Urothelium cell line (cell line): ENCODE measurements around the gene GPR171.
"Not testable (repeated sequence)": the region's sequence is repeated elsewhere in the genome, so short reads cannot be mapped to it uniquely, and the experiment has no call there.

Experiments
- DNase-seq: peaks from one replicate; pipeline ENCODE4 v3.0.0; 2011; ENCODE audit warnings: low spot score, mixed read lengths
- FAIRE-seq: peaks from 2 replicates; lab custom pipeline; 2011; peaks lifted over from hg19 to GRCh38; lab: Jason Lieb, UNC

The GPR171 gene

DNA sequence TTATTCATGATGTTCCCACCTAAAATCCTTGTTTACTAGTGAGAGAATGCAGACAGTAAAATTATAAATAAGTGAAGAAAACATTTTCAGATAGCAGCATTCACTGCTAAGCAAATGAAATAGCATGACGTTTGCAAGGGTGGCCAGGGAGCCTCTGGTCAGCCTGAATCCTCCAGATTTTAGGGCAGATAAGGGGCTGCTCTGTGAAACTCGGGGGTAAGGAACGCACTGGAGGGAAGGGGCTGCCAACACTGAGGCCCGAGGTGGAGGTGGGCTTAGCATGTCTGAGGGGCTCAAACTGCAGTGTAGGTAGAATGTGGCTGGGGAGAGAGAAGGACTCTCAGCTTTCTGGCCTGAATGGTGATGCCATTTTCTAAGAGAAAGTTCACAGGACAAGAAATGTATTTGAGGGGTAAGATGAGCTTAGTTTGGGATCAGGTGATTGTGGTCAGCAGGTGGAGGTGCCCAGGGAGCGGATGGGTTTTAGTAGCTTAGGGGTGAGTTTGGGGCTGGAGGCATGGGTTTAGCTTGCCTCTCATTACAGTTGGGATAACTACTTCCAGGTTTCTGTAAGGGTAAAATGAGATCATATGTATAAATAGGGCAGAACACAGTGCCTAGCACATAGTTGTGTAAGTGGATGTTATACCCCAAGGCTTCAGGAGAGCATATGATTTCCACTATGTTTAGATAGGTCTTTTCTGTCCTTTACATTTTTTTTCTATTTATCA, 20.5 kb downstream of the GPR171 start:
- DNase-seq (no peak), FAIRE-seq (no peak)

DNA sequence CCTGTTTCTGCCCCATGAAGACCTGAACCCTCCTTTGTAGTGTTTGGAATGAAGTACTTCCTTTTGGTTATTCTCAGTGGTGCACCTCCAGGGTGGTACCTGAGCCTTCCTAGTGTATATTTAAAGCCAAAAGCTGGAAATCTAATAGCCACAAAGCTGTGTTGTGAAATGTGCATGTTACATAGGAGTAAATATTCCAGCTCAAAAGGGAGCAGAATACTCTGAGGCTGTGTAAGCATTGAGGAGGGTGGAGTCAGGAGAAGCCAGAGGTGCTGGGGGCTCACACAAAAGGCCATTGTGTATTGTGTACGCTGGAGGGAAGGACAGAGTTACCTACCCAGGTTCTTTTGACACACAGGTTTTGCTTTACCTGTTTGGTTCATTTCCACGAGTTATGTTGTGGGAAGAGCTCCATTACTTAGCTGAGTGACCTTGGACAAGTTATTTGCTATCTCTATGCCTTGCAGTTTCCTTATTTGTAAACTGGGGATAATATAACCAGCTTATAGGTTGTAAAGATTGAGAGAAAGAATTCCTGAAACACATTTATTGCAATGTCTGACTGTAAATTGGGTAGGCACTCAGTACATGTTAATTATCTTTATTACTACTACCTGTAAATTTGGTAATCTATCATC, 24.7 kb downstream of the GPR171 start:
- DNase-seq: no peak

DNA sequence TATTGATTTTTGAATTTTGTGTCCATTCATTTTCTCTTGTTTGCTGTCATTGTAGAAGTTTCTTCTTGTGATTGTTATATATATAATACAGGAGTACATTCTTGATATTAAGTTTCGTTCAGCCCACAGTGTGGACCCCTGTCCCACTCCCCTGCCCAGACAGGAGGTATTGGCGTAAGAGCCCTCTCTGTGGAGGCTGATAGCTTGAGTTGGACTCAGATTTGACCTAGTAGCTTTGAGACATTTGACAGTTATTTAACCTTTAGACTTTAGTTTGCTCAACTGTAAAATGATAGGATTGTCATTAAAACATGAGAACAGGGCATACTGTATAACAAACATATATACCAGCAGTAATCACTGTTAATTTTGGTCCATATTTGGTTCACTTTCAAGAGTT, 27.1 kb downstream of the GPR171 start:
- no peak for DNase-seq
- no peak for FAIRE-seq

More for the DNA sequence above, 24.7 kb downstream of the GPR171 start:
- FAIRE-seq: no peak

DNA sequence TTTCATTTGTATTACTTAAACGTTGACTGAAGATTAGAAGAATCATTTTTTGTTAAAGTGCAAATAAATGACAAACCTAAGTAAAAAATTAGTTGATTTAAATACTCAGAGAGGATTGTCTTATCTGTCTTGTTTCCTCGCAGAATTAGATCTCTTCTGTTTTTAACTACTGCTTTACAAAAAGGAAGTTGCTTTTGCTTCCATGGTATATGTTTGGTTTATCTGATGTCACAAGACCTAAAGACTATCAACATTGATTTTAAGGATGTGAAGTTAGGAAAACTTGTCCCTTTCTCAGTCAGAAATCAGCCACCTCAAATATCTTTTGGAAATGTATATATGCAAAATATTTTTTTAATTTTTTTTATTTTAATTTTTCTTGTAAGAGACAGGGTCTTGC, 28.7 kb downstream of the GPR171 start:
- DNase-seq (no peak), FAIRE-seq (no peak)

DNA sequence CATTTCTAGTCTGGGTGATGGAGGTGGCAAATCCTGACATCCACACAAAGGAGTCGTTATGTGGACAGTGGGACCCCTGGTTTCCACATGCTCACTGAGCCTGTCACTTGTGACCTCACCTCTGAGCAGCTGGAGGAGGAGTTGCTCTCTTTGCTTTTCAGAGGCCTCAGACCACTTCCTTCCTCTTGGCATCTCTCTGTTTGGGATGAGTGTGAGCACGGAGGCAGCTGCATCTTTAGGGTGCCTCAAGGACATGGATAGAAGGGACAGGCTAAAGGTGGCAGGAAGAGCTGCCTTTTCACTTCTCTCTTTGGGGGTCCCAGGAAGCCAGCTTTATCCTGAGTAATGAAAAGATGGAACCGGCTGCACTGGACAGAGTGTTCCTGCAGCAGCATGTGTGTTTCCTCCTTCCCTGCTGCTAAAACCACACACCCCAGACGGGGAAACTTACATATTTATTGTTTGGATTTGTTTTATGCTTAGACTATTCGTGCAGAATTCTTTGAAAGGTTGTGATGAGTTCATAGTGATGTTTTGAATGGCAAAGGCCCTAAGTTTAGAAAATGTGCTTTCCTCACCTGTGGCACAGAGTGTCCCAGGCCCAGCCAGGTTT, 31.8 kb downstream of the GPR171 start:
- DNase-seq: no peak

DNA sequence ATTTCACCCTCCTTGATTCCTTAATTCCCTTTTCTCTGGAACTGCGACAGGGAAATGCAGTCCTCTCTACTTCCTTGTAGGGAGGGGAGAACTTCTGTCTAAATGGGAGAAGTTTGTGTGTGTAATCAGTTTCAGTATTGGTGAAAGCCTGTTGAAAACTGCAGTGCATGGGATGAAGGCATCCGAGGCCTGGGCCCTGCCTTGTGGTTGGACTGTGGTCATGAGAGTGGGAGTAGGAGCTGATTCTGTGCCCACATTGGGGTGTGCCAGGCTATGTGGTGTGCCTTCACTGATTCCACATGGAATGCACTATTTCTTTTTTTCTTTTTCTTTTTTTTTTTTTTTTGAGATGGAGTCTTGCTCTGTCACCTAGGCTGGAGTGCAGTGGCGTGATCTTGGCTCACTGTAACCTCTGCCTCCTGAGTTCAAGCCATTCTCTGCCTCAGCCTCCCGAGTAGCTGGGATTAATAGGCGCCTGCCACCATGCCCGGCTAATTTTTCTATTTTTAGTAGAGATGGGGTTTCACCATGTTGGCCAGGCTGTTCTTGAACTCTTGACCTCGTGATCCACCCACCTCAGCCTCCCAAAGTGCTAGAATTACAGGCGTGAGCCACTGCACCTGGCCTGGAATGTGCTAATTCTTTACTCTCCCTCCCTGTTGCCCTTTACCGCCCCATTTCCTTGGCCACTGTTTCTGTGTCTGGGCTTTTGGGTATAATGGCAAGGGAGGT, 32.9 kb downstream of the GPR171 start:
- peak; percentile 12 for DNase-seq
- FAIRE-seq: not testable (repeated sequence)

More for the DNA sequence above, 31.8 kb downstream of the GPR171 start:
- no peak for FAIRE-seq

DNA sequence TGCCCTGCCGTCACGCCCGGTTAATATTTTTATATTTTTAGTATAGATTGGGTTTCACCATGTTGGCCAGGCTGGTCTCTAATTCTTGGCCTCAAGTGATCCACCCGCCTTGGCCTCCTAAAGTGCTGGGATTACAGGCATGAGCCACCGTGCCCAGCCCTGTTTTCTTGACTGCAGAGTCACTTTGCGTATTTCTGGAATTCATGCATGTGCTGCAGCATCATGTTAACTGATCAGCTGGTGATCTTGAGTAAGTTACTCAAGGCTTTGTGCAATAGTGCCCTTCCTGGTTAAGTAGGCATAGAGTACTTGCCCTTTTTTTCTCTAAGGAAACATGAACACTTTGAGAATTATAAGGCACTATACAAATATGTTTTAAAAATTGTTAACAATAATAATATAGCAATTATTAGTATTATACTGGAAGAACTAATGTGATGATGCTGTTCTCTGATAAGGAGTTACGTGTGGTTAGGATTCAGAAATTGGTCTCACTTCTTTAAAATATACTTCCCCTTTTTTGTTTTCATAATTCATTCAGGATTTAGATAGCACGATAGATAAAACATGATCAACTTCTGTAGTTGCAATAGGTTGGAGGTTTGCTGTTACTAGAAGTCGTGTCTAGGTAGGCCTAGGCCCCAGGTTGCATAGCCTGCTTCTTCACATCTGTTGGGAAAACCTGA, 33.6 kb downstream of the GPR171 start:
- DNase-seq: no peak
- FAIRE-seq: no peak

DNA sequence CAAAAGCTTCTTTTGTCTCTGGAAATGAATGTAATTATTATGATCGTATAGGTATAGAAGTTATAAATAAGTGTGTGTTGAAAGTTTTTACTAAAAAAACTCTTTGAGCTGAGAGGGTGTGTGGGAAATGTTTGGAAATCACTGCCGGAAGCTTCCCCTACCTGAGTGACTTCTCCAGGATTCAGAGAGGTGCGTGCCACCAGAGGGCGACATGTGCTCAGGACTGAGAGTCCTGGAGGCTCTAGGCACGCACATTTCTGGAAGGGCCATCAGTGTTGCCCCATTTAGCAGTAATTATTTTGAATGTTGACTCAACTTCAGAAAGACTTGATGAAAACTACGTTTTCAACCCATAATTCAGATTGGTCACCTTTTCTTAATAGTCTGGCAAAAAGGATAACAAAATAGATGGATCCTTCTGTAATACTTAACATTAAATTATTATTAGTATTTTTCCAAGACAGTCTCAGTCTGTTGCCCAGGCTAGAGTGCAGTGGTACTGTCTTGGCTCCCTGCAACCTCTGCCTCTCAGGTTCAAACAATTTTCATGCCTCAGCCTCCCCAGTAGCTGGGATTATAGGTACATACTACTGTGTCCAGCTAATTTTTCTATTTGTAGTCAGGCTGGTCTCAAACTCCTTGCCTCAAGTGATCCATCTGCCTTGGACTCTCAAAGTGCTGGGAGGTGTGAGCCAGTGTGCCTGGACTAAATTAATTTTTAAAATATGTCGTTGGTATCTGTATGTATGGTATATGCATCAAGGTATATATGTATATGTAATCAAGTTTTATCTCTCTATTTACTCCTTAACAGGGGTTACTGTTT, 34.5 kb downstream of the GPR171 start:
- DNase-seq: peak; percentile 55
- no peak for FAIRE-seq

DNA sequence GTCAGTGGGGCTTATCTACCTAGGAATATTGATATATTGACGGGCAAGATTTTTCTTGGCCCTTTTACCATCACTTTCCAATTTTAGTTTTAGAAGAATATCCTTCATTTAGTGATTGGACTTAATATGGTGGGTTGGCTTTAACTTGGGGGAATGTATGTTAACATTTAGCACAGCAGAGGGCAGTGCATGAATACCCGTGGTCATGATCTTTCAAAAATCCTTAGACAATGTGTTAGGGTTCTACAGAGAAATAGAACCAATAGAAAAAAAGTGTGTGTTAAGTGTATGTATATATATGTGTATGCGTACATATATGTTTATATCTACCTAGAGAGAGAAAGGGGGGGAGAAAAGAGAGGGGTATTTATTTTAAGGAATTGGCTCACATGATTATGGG, 36.9 kb downstream of the GPR171 start:
- FAIRE-seq: no peak
- DNase-seq: no peak

DNA sequence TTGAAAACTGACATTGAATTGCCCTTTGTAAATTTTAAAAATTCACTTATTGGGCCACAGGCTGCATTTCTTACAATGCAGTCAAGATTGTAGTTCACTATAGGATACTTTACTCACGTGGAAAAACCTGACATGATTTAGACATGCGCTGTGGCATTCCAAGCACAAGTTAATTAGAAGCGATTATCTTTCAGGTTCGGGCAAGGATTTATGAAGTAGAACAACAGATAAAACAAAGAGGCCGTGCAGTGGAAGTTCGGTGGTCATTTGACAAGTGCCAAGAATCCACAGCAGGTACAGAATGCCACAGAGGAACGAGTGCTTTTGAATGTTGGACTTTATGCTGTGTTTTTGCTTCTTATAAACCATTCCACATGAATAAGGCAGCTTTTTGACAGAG, 37.8 kb downstream of the GPR171 start:
- no peak for FAIRE-seq

DNA sequence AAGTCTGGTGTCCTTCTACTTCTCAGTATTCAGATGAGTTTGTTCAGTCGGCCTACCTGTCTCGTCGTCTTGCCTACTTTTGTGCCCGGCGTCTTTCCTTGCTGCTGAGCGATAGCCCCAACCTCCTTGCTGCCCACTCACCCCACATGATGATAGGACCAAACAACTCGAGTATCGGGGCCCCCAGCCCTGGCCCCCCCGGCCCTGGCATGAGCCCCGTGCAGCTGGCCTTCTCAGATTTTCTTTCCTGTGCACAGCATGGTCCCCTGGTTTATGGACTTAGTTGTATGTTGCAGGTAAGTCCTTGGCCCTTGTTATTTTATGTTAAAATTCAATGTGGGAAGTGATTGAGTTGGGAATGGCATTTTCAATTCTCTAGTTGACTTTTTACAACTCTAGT, 43.2 kb downstream of the GPR171 start:
- FAIRE-seq: no peak
- DNase-seq: no peak

More for the DNA sequence above, 37.8 kb downstream of the GPR171 start:
- no peak for DNase-seq

DNA sequence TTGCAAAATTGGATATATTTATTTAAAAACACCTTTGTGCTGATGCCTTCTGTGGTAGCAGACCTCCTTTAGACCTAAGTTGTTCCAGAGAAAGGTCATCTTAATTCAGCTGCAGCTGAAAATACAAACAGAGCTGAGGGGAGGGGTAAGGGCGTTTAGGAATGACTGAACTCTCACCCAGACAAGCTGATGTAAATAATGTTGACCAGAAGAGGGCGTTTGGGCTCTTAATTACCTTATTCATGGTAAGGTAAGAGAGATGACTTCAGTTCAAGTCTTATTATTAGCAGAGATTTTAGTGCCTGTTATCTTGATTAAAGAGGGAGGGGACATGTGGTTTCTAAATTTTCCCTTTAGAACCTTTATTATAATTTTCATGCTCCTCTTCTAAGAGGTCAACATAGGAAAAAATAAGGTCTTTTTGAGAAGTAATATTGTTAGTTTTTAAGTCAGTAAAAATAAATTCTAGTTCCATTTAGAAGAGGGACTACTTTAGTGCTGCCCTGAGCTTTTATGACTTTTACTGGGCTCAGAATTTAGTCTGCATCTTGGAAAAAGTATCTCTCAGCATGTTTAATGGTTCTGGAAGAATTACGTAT, 46.3 kb downstream of the GPR171 start:
- FAIRE-seq (no peak), DNase-seq (peak; percentile 43)

DNA sequence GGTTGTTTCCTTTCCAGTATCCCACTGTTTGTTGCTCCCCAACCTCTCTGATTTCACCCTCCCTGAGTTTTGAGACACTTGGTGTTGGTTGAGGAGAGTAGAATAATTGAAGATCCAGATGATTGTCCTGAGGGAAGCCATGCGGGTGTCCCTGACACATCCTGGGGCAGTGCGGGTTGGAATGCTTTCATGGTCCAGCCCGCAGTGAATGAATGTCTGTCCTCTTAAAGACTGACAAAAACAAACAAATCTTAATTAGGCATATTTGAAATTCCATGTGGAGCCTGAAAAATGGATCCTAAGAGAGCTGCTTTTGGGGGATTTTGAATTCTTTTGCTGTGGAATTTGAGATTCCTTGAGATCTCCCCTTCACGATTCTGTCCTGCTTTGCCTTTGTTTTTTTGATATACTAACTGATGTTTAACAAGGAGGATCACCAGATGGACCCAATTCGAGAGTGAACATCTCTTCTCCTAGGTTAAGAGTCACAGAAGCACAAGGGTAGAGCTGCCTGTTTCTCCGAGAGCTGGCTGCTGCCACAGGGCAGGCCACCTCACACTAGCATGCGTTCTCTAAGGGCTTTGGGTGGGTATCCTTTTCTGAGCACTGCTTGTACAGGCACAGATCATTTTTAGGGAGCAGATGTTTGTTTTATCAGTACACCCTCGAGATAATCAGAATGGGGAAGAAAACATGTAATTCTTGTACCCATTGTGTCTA, 47.4 kb downstream of the GPR171 start:
- FAIRE-seq (no peak), DNase-seq (no peak)

DNA sequence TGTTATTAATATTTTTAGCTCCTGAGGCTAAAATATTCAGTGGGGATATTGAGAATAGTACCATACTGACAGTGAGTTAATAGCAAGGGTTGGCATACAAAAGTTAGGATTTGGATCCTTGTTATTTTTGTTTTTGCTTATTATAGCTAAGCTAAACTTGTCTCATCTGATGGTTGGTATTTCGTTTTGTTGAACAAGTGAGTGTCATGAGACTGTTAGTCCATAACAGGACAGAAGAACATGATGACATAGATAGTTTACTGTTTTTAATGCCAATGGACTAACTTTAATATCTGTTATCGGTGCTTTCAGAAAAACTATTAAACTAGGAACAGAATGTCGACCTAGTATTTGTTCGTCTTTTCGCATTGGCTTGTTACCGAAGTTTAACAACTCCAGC, 48.5 kb downstream of the GPR171 start:
- no peak for DNase-seq
- no peak for FAIRE-seq

DNA sequence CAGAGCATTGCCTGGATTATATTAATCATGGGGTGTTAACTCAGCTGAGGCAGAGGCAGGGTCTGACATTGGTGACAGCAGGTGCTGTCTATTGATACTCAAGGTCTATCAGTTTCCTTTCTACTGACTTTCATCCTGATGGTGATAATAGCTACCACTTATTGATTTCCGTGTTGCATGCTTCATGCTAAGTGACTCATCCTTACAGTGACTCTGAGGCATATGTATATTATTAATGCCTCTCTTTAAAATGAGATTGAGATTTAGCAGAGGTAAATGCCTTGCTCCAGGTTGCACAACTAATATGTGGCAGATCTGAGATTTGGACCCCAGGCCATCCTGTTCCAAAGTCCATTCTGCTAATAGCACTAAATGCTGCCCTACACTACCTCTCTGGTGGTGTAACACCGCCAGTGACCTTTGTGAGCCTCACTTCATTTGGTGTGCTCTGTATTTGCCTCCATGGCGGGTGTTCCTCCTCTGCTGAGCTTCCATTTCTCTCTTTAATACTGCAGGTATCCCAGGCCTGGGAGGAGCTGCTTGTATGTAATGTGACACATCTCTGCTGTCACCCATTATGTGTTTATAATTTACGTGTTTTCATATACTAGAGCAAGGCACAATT, 50.4 kb downstream of the GPR171 start:
- FAIRE-seq (no peak), DNase-seq (no peak)
